PFSK-1 (cell line): Measurements from ENCODE around the gene ADAR.

Experiments used
- POLR2AphosphoS5 ChIP-seq: IDR thresholded peaks from 2 replicates; pipeline ENCODE4 v1.6.1; 2012; ENCODE audit warnings: low read depth, mild to moderate bottlenecking, control low read depth, low read length, moderate library complexity
- TAF1 ChIP-seq: IDR thresholded peaks from 2 replicates; pipeline ENCODE4 v1.6.1; 2012; ENCODE audit warnings: low read length, control low read depth, borderline replicate concordance; ENCODE audit not compliant: insufficient read depth
- TF ChIP-seq, protein P1 (sequence below), 2 experiments: IDR thresholded peaks; 2 replicates each; pipeline versions ENCODE4 v1.6.1 to v1.8.0; 2011 to 2012; ENCODE audit warnings: low read depth in 2 of 2, low read length in 2 of 2, control low read depth in 1 of 2, inconsistent platforms in 1 of 2, mild to moderate bottlenecking in 1 of 2, moderate library complexity in 1 of 2; ENCODE audit not compliant: insufficient read depth in 1 of 2

DNA sequence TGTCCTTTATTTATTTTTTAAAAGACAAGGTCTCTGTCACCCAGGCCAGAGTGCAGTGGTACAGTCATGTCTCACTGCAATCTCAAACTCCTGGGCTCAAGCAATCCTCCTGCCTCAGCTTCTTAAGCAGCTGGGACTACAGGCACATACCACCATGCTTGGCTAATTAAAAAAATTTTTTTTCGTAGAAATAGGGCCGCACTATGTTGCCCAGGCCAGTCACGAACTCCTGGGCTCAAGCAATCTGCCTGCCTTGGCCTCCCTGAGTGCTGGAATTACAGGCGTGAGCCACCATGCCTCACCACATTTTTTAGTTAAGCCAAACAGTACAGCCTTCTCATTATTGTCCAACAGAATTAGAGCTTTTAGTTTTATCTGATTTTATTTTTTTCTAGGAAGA is 7.4 kb upstream of the ADAR start:
- TF ChIP-seq POLR2AphosphoS5 (no peak), TAF1 (no peak)
- TF ChIP-seq, protein P1, sequence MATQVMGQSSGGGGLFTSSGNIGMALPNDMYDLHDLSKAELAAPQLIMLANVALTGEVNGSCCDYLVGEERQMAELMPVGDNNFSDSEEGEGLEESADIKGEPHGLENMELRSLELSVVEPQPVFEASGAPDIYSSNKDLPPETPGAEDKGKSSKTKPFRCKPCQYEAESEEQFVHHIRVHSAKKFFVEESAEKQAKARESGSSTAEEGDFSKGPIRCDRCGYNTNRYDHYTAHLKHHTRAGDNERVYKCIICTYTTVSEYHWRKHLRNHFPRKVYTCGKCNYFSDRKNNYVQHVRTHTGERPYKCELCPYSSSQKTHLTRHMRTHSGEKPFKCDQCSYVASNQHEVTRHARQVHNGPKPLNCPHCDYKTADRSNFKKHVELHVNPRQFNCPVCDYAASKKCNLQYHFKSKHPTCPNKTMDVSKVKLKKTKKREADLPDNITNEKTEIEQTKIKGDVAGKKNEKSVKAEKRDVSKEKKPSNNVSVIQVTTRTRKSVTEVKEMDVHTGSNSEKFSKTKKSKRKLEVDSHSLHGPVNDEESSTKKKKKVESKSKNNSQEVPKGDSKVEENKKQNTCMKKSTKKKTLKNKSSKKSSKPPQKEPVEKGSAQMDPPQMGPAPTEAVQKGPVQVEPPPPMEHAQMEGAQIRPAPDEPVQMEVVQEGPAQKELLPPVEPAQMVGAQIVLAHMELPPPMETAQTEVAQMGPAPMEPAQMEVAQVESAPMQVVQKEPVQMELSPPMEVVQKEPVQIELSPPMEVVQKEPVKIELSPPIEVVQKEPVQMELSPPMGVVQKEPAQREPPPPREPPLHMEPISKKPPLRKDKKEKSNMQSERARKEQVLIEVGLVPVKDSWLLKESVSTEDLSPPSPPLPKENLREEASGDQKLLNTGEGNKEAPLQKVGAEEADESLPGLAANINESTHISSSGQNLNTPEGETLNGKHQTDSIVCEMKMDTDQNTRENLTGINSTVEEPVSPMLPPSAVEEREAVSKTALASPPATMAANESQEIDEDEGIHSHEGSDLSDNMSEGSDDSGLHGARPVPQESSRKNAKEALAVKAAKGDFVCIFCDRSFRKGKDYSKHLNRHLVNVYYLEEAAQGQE (IDR thresholded peaks at IDR 0.05; ENCODE audit: insufficient read depth in 1 of 2, low read depth in 2 of 2, low read length in 2 of 2) = no peak
